Gastroesophageal sphincter (tissue), 4 donors: ENCODE data around the gene KCNJ1. TPM values are rescaled to one million over a fixed set of nuclear protein-coding genes. Genes with fewer than 3 reads are reported as not detected.

Experiments used
- ATAC-seq: fragments of 150-250 bp; one replicate; pipeline ENCODE4 v1.9.1; 2016; ENCODE audit warnings: mild to moderate bottlenecking, moderate library complexity
- H3K27ac ChIP-seq, 4 donors: fragments of 200-600 bp; sonication (generic) in 3 of 4; 1 replicate in 3 of 4; 2 replicates in 1 of 4; pipeline ENCODE4 v1.5.1; 2016 to 2019
- H3K27me3 ChIP-seq: fragments of 200-600 bp; sonication (generic); one replicate; pipeline ENCODE4 v1.5.1; 2019
- H3K36me3 ChIP-seq, 2 donors: fragments of 200-600 bp; sonication (generic); one replicate each; pipeline ENCODE4 v1.5.1; 2019; ENCODE audit warnings: control low read depth in 1 of 2
- H3K4me1 ChIP-seq, 3 donors: fragments of 200-600 bp; sonication (generic); 1 replicate in 2 of 3; 2 replicates in 1 of 3; pipeline ENCODE4 v1.5.1; 2016 to 2019; ENCODE audit warnings: control low read depth in 2 of 3
- H3K4me3 ChIP-seq, 2 donors: fragments of 200-600 bp; sonication (generic); one replicate each; pipeline ENCODE4 v1.5.1; 2019; ENCODE audit warnings: mild to moderate bottlenecking in 1 of 2, moderate library complexity in 1 of 2
- H3K9me3 ChIP-seq, 3 donors: fragments of 200-600 bp; sonication (generic); one replicate each; pipeline ENCODE4 v1.5.1; 2017 to 2019; ENCODE audit warnings: control low read depth in 2 of 3
- CTCF ChIP-seq, 4 experiments: fragments of 200-600 bp in 2 of 4; fragments of 450-650 bp in 2 of 4; sonication (generic) in 1 of 4; IDR thresholded peaks; one replicate each; pipeline ENCODE4 v1.5.1; 2017 to 2019; ENCODE audit warnings: antibody characterized with exemption in 4 of 4, mild to moderate bottlenecking in 2 of 4, moderate library complexity in 2 of 4
- EP300 ChIP-seq: sonication (generic); formaldehyde crosslinking; IDR thresholded peaks from one replicate; pipeline ENCODE4 v1.6.1; 2017; ENCODE audit warnings: antibody characterized with exemption, mild to moderate bottlenecking
- POLR2A ChIP-seq, 2 donors: fragments of 450-650 bp; IDR thresholded peaks; one replicate each; pipeline ENCODE4 v1.6.1; 2017; ENCODE audit warnings: antibody characterized with exemption in 2 of 2, mild to moderate bottlenecking in 2 of 2, moderate library complexity in 1 of 2
- POLR2AphosphoS5 ChIP-seq: sonication (generic); formaldehyde crosslinking; IDR thresholded peaks from one replicate; pipeline ENCODE4 v1.6.1; 2017; ENCODE audit warnings: antibody characterized with exemption
- WGBS, 2 donors: methylation state at CpG; one replicate each; pipeline ENCODE4 v1.1.5; 2018; ENCODE audit warnings: low coverage in 1 of 2; 5-methylcytosine and 5-hydroxymethylcytosine counted together
- total RNA-seq, 4 donors: library from RNA; depleted of rRNA; stranded (reverse); fragments of >200 nt; gene quantifications; one replicate each; pipeline ENCODE4 v1.1.0, GENCODE V29; 2016

The KCNJ1 gene
- under 1 TPM in 1 of 4 donors, not detected in 3; 0.27 TPM for total RNA-seq

DNA sequence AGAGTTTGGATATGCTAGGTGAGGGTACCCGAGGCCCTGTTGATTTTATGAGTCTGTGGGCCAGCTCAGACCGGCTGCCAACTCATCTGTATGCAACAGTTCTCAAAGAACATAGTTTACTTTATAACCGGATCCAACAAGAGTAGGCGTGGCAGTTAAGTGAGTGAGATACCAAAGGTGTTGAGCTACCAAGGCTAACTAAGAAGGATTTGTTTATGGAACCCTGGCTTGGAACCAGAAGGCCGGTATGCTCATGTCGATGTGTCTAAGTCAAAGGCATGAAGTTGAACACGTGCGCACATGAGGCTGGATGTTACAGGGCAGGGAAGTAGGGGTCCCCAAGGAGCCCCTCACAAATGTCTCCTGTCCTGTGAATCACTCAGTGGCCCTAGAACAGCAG, at the start of gene KCNJ1:
Gene KCNJ1 (minus strand): TSS at position 20 of the 400 bp plus-strand sequence. CDS start 27,053 bp downstream, outside the sequence.
- no peak within 1 kb of the TSS for H3K27ac ChIP-seq
- WGBS, 2 donors, result 68 to 78% methylated on average over 8 of the region's 8 CpGs
- no peak for ATAC-seq
- H3K4me1 ChIP-seq, result no peaks in the 10 kb centered on the region
- no peaks in the 10 kb centered on the region for H3K36me3 ChIP-seq
- no peak for TF ChIP-seq POLR2AphosphoS5
- TF ChIP-seq EP300, result no peak
- TF ChIP-seq CTCF (IDR thresholded peaks at IDR 0.05), result no peak
- no peak for TF ChIP-seq POLR2A (IDR thresholded peaks at IDR 0.05)
- H3K9me3 ChIP-seq, result no peaks in the 10 kb centered on the region
- no peaks in the 10 kb centered on the region for H3K27me3 ChIP-seq
- no peak within 1 kb of the TSS for H3K4me3 ChIP-seq

GRCh38 chr11:128916681-128917080, 49.6 kb upstream of the KCNJ1 start:
- H3K27ac ChIP-seq, result no peak overlapping the region
- no peak overlapping the region for H3K4me3 ChIP-seq
- H3K4me1 ChIP-seq, result no peaks in the 10 kb centered on the region
- TF ChIP-seq EP300, result no peak
- TF ChIP-seq POLR2A (IDR thresholded peaks at IDR 0.05), result no peak
- no peak for TF ChIP-seq POLR2AphosphoS5
- TF ChIP-seq CTCF (IDR thresholded peaks at IDR 0.05), result no peak
- peaks cover 7% of the 10 kb centered on the region for H3K27me3 ChIP-seq
- ATAC-seq, result no peak
- H3K36me3 ChIP-seq, result no peaks in the 10 kb centered on the region
- H3K9me3 ChIP-seq, result no peaks in the 10 kb centered on the region
- WGBS, 2 donors, result no CpG with 5 or more reads among the region's 2 CpGs

DNA sequence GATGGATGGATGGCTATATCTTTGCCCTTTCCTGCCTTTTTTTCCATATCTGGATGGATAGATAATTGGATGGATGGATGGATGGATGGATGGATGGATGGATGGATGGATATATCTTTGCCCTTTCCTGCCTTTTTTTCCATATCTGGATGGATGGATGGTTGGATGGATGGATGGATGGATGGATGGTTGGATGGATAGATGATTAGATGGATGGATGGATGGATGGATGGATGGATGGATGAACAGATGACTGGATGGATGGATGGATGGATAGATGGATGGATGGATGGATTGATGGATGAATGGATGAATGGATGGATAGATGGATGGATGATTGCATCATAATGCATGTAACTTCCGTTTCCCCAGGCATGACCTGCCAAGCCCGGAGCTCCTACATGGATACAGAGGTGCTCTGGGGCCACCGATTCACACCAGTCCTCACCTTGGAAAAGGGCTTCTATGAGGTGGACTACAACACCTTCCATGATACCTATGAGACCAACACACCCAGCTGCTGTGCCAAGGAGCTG, 49.0 kb upstream of the KCNJ1 start:
- H3K36me3 ChIP-seq, result no peaks in the 10 kb centered on the region
- H3K9me3 ChIP-seq, result no peaks in the 10 kb centered on the region
- H3K4me1 ChIP-seq, result no peaks in the 10 kb centered on the region
- H3K27me3 ChIP-seq, result peaks cover 7% of the 10 kb centered on the region
- H3K4me3 ChIP-seq, result no peak overlapping the region
- TF ChIP-seq CTCF (IDR thresholded peaks at IDR 0.05), result no peak
- no peak for TF ChIP-seq POLR2AphosphoS5
- no peak for TF ChIP-seq EP300
- WGBS, 2 donors, result 20 to 67% methylated on average over 1 to 3 of the region's 3 CpGs
- H3K27ac ChIP-seq, result no peak overlapping the region
- ATAC-seq, result no peak

GRCh38 chr11:128915149-128915521, 48.0 kb upstream of the KCNJ1 start:
- H3K27ac ChIP-seq, result no peak overlapping the region
- H3K36me3 ChIP-seq, result no peaks in the 10 kb centered on the region
- no peak for TF ChIP-seq CTCF (IDR thresholded peaks at IDR 0.05)
- no peak for TF ChIP-seq POLR2A (IDR thresholded peaks at IDR 0.05)
- TF ChIP-seq POLR2AphosphoS5, result no peak
- TF ChIP-seq EP300, result no peak
- H3K9me3 ChIP-seq, result no peaks in the 10 kb centered on the region
- H3K4me3 ChIP-seq, result no peak overlapping the region
- no peaks in the 10 kb centered on the region for H3K4me1 ChIP-seq
- 27 to 47% methylated on average over 6 of the region's 6 CpGs for WGBS, 2 donors
- ATAC-seq, result no peak
- peaks cover 2% of the 10 kb centered on the region for H3K27me3 ChIP-seq
